ENCODE data around the gene GSTM4.
"Not testable (repeated sequence)": the region's sequence is repeated elsewhere in the genome, so short reads cannot be mapped to it uniquely, and the experiment has no call there.

Gene GSTM4

DNA sequence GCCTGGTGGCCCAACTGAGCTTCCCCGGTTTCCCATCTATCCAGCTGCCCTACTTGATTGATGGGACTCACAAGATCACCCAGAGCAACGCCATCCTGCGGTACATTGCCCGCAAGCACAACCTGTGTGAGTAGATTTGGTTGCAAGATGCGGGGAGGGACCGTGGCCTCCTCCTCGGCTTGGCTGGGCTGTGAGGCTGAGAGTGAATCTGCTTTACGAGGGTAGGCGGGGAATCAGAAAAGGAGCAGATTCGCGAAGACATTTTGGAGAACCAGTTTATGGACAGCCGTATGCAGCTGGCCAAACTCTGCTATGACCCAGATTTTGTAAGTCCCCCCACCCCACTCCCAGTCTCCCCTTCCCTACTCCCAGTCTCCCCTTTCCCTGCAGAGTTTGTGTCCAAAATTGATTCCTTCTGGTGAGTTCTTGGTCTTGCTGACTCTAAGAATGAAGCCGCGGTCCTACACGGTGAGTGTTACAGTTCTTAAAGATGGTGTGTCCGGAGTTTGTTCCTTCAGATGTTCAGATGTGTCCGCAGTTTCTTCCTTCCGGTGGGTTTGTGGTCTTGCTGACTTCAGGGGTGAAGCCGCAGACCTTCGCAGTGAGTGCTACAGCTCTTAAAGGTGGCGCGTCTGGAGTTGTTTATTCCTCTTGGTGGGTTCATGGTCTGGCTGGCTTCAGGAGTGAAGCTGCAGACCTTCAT lies 13.5 kb downstream of the GSTM4 start:
- DNase-seq, result no peak

GRCh38 chr1:109669949-109670302 lies 14.0 kb downstream of the GSTM4 start:
- DNase-seq, result not testable (repeated sequence)

GRCh38 chr1:109671067-109671466 lies 15.2 kb downstream of the GSTM4 start:
- no peak for DNase-seq

DNA sequence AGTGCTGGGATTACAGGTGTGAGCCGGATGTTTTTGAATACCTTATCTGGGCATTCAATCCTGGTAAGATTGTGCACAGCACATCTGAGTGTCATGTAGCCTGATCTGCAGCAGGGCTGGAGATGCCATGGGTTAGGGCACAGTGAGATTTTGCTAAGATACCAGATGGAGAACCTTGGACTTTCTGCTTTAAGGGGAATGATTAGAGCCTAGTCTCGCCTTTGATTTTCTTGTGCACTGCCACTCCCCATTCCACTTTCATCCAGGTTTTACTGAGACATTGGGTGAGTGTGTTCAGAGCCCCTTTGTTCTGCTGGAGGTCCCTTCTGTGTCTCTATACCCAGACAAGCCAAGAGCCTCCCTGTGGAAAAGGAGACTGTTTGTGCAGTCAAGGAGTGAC lies 18.0 kb downstream of the GSTM4 start:
- DNase-seq, result not testable (repeated sequence)

DNA sequence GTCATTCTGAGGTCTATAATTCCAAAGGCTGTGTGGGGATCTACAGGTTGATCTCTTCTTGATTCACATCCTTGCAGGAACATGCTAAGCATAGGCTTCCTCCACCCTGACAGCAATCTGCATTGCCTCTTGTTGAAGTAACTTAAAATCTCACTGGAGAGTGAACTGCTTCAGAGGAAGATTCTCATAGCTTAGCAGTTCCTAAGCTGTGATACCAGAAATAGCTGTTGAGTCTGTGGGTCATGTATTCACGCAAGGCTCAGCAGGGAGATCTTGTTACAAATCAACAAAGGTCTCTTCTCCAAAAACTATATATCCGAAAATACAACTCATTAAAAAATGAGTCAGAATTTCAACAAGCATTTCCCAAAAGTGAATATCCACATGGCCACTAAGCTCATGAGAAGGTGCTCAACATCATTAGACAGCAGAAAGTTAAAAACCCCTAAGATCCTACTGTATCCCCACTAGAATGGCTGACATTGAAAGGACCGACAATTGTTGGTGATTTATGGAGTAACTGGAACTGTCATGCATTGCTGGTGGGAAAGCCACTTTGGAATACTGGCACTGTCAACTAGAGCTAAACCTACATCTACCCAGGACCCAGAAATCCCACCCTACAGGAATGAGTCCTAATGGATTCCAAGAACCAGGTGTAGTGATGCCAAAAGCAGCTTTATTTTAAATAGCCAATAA lies 20.9 kb downstream of the GSTM4 start:
- not testable (repeated sequence) for DNase-seq

GRCh38 chr1:109677459-109677858 lies 21.6 kb downstream of the GSTM4 start:
- DNase-seq, result no peak

DNA sequence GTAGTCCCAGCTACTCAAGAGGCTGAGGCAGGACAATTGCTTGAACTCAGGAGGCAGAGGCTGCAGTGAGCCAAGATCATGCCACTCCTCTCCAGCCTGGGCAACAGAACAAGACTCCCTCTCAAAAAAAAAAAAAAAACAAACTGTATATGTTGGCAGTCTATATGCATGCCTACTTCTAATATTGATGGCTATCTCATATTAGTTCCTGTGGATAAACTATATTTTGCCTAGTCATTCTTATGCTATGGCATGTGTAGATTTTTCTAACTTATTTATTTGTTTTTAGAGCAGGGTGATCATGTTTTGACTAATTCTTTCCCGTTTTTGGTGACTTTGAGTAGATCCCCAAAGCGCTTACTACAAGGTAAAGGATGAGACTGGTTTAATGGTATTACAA lies 22.7 kb downstream of the GSTM4 start:
- not testable (repeated sequence) for DNase-seq

- not testable (repeated sequence) for DNase-seq
Measured at GRCh38 chr1:109684777-109685176, 28.9 kb downstream of the GSTM4 start.

DNA sequence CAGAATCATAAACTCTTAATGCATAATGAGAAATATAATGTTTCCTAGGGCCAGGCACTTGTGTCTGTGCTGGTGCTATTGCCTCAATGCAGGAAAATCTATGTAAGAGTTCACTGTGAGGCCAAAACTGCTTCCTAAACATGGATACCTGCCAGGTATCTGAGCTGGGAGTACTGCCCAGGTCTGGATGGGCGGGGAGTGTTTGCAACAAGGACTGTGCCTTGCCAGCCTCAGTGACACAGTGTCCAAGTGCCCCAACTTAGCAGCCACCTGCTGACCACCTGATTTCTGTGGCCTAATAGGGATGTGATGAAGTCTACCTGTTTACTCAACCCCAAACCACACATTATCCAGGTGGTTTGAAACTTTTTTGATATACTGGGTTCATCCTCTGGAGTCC lies 29.5 kb downstream of the GSTM4 start:
- DNase-seq, result not testable (repeated sequence)

- not testable (repeated sequence) for DNase-seq
Measured at GRCh38 chr1:109685890-109686289, 30.0 kb downstream of the GSTM4 start.

DNA sequence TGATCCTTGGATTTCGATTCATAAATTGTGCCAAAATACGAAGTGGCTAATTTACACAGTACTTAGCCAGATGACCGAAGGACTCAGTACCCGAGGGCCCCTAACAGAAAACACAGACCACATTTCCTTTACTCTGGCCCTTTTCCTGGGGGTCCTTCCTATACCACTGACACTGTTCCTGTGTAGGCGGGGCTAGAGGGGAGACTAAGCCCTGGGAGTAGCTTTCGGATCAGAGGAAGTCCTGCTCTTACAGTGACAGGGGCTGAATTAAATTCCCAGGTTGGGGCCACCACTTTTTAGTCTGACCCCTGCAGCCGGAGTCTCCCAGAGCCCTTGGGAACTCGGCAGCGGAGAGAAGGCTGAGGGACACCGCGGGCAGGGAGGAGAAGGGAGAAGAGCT lies 31.2 kb downstream of the GSTM4 start:
- not testable (repeated sequence) for DNase-seq

GRCh38 chr1:109687641-109688499 lies 32.0 kb downstream of the GSTM4 start, which contains the start of gene GSTM1:
GSTM1 (plus strand) TSS chr1:109687817; CDS start chr1:109687874, 57 bp downstream.
- DNase-seq, result peak; percentile 52

DNA sequence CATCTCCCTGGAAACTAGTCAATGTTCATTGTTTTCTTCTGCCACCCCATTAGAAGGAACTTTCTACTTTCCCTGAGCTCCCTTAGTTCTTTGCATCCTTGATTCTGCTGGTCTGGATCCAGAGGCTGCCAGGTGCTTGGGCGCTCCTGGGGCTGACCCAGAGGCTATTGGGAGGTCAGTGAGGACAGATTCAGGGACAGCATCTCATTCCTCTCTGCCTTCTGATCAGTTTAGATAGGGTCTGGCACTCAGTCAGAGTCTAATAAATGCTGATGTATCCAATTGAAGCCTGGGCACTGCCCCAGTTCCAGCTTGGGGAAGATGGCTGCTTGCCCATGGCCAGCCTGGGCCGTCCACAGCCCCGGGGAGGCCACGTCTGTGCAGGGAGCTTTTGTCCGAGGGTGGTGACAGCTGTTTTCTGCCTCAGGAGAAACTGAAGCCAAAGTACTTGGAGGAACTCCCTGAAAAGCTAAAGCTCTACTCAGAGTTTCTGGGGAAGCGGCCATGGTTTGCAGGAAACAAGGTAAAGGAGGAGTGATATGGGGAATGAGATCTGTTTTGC lies 34.0 kb downstream of the GSTM4 start:
- DNase-seq, result no peak

- DNase-seq, result no peak
Measured at GRCh38 chr1:109691759-109692158, 35.9 kb downstream of the GSTM4 start.

GRCh38 chr1:109694400-109694799 lies 38.5 kb downstream of the GSTM4 start:
- not testable (repeated sequence) for DNase-seq

DNA sequence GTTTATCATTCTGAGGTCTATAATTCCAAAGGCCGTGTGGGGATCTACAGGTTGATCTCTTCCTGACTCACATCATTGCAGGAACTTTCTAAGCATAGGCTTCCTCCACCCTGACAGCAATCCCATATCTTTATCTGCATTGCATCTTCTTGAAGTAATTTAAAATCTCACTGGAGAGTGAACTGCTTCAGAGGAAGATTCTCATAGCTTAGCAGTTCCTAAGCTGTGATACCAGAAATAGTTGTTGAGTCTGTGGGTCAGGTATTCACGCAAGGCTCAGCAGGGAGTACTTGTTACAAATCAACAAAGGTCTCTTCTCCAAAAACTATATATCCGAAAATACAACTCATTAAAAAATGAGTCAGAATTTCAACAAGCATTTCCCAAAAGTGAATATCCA lies 39.2 kb downstream of the GSTM4 start:
- DNase-seq, result not testable (repeated sequence)

DNA sequence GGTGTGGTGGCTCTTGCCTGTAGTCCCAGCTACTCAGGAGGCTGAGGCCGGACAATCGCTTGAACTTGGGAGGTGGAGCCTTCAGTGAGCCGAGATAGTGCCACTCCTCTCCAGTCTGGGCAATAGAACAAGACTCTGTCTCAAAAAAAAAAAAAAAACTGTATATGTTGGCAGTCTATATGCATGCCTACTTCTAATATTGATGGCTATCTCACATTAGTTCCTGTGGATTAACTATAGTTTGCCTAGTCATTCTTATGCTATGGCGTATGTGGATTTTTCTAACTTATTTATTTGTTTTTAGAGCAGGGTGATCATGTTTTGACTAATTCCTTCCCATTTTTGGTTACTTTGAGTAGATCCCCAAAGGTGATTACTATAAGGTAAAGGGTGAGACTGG lies 41.2 kb downstream of the GSTM4 start:
- DNase-seq, result no peak

GRCh38 chr1:109697861-109698260 lies 42.0 kb downstream of the GSTM4 start:
- DNase-seq, result not testable (repeated sequence)

DNA sequence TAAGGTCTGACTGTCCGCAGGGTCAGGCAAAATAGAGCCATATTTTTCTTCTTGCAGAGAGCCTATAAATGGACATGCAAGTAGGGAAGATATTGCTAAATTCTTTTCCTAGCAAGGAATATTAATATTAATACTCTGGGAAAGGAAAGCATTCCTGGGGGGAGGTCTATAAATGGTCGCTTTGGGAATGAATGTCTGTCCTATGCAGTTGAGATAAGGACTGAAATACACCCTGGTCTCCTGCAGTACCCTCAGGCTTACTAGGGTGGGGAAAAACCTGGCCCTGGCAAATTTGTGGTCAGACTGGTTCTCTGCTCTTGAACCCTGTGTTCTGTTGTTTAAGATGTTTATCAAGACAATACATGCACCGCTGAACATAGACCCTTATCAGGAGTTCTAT lies 47.0 kb downstream of the GSTM4 start:
- DNase-seq, result not testable (repeated sequence)

DNA sequence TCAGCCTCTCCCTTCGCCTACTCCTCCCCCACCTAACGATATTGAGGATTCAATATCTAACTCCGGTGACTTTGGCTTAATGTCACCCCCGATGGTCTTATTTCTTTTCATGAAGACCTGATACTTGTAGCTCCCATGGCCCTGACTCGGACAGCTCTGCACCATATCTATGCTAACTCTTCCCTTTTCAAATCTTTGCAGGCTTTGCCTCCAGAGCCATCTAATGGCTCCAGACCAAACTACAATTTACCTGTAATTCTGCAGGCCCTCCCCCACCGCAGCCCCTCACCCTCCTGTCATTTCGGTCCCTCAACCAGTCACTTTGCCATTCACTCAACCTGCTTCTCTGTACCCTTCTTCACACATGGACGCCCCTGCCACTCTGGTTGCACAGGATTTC lies 48.3 kb downstream of the GSTM4 start:
- DNase-seq, result no peak

DNA sequence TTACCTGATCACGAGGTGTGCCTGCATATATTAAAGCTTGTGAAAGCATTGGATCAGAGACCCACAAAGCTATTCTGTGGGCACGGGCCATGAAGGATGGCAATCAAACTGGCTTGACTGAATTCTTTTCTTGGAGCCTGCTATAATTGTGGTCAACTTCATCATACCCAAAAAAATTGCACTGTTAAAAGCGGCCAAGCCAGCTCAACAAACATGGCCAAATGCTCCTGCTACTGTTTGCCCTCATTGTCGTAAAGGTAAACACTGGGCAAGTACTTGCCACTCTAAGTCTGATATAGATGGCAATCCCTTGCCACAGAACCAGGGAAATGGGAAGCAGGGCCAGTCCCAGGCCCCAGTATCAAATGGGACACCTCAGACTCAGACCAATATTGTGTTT lies 49.5 kb downstream of the GSTM4 start:
- no peak for DNase-seq

DNA sequence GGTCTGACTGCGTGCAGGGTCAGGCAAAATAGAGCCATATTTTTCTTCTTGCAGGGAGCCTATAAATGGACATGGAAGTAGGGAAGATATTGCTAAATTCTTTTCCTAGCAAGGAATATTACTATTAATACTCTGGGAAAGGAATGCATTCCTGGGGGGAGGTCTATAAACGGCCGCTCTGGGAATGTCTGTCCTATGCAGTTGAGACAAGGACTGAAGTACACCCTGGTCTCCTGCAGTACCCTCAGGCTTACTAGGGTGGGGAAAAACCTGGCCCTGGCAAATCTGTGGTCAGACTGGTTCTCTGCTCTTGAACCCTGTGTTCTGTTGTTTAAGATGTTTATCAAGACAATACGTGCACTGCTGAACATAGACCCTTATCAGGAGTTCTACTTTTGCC lies 53.0 kb downstream of the GSTM4 start:
- not testable (repeated sequence) for DNase-seq

- not testable (repeated sequence) for DNase-seq
Measured at GRCh38 chr1:109709822-109710221, 53.9 kb downstream of the GSTM4 start.

Data from 8988T (cell line).